Adrenal gland (tissue), 12 donors: ENCODE data around the gene LZTS2. TPM values are rescaled to one million over a fixed set of nuclear protein-coding genes. Genes with fewer than 3 reads are reported as not detected.

Experiments
- DNase-seq, 7 donors: peaks; one replicate each; pipeline ENCODE4 v3.0.0-alpha.2; 2019 to 2020
- H3K27ac ChIP-seq, 5 donors: fragments of 200-600 bp; sonication (generic) in 4 of 5; 1 replicate in 3 of 5; 2 replicates in 2 of 5; pipeline versions ENCODE4 v1.5.1 to v1.8.0; 2016 to 2020; ENCODE audit warnings: mild to moderate bottlenecking in 1 of 5
- H3K27me3 ChIP-seq: fragments of 200-600 bp; 2 replicates; pipeline ENCODE4 v1.8.0; 2021
- H3K36me3 ChIP-seq, 2 donors: fragments of 200-600 bp; replicated peaks in 1 of 2; 1 replicate in 1 of 2; 2 replicates in 1 of 2; pipeline versions ENCODE4 v1.5.1 to v1.8.0; 2018 to 2022
- H3K4me1 ChIP-seq, 2 donors: fragments of 200-600 bp; replicated peaks in 1 of 2; 1 replicate in 1 of 2; 2 replicates in 1 of 2; pipeline versions ENCODE4 v1.5.1 to v1.8.0; 2018 to 2021
- H3K4me3 ChIP-seq, 4 donors: fragments of 200-600 bp; sonication (generic) in 3 of 4; one replicate each; pipeline ENCODE4 v1.5.1; 2016 to 2018
- H3K9me3 ChIP-seq, 3 donors: fragments of 200-600 bp; sonication (generic) in 1 of 3; replicated peaks in 1 of 3; 1 replicate in 2 of 3; 2 replicates in 1 of 3; pipeline versions ENCODE4 v1.5.1 to v1.8.0; 2016 to 2021
- CTCF ChIP-seq, 6 experiments: fragments of 450-650 bp in 4 of 6; fragments of 200-600 bp in 2 of 6; sonication (generic) in 1 of 6; IDR thresholded peaks; 1 replicate in 5 of 6; 2 replicates in 1 of 6; pipeline versions ENCODE4 v1.5.1 to v1.8.0; 2016 to 2021; ENCODE audit warnings: antibody characterized with exemption in 6 of 6, mild to moderate bottlenecking in 2 of 6, moderate library complexity in 1 of 6
- POLR2A ChIP-seq, 2 donors: fragments of 450-650 bp; IDR thresholded peaks; one replicate each; pipeline ENCODE4 v1.6.1; 2017; ENCODE audit warnings: antibody characterized with exemption in 2 of 2, mild to moderate bottlenecking in 2 of 2, moderate library complexity in 1 of 2
- WGBS, 4 donors: extraction: QIAGEN DNeasy Blood & Tissue Kit in 2 of 4; methylation state at CpG; one replicate each; pipeline versions ENCODE4 v1.1.5 to v1.1.7; 2013 to 2017; 5-methylcytosine and 5-hydroxymethylcytosine counted together
- intact Hi-C, 2 donors: fragments of 100-400 bp; cut with DNase I; formaldehyde crosslinking; loops; one replicate each; pipeline versions ENCODE4 v1.14.1 to v1.15.0; 2022 to 2023
- polyA plus RNA-seq, 3 donors: library from polyadenylated mRNA; stranded (reverse); fragments of 200-250 nt in 2 of 3; fragments of 350-450 nt in 1 of 3; fragmentation: Illumina TruSeq in 1 of 3; extraction: RNeasy Lipid Tissue Mini Kit (QIAGEN cat#74804) in 1 of 3; gene quantifications; one replicate each; pipeline ENCODE4 v1.2.3, GENCODE V29; 2013 to 2014
- total RNA-seq, 9 donors: library from RNA; depleted of rRNA in 4 of 9; stranded (reverse); fragments of >200 nt in 4 of 9; fragments of 120-200 nt in 1 of 9; fragmentation: NEBNext Ultra II Directional in 1 of 9; extraction: Animal tissue kit (Norgen Biotek cat#: 25700) in 1 of 9; gene quantifications; one replicate each; pipeline versions ENCODE4 v1.1.0 to v1.2.4, GENCODE V29; 2013 to 2023
- donor health status: healthy with polysubstance abuse.
- donor health status: Bipolar disorder and iron deficiency.
- donor health status: DM: yes; HTN: yes; CAD: no.
- donor health status: DM: no; HTN: no; CAD: no.
- donor health status: DM: no; HTN: no; CAD: no.
- donor health status: DM: yes; HTN: yes; CAD: no.

Gene LZTS2
- total and polyA plus RNA-seq, 12 donors, result 12.2 to 232 (median 101) TPM

- 2 to 3% (median 2%) methylated on average over 15 of the region's 15 CpGs for WGBS, 4 donors
- TF ChIP-seq POLR2A (IDR thresholded peaks at IDR 0.05) (no peak), CTCF (IDR thresholded peaks at IDR 0.05) (no peak)
- Histone ChIP-seq H3K9me3 (no peaks in the 10 kb centered on the region), H3K4me1 (peaks cover 16 to 30% of the 10 kb centered on the region in 2 donors), H3K27me3 (no peaks in the 10 kb centered on the region), H3K36me3 (peaks cover 0 to 33% of the 10 kb centered on the region in 2 donors), H3K4me3 (peak overlapping the region; percentile 10 to 75 (median 61)), H3K27ac (peak overlapping the region in 2 of 5 donors; percentile 77 to 83)
- DNase-seq, result no peak
- intact Hi-C loops, result no loop called here
Observed at GRCh38 chr10:100987685-100988049, 11.9 kb upstream of the LZTS2 start.

GRCh38 chr10:100988166-100988565, 11.4 kb upstream of the LZTS2 start:
- peak overlapping the region in 2 of 4 donors; percentile 74 to 75 for H3K4me3 ChIP-seq
- no peaks in the 10 kb centered on the region for H3K9me3 ChIP-seq
- H3K4me1 ChIP-seq, result peaks cover 16 to 30% of the 10 kb centered on the region in 2 donors
- H3K27me3 ChIP-seq, result no peaks in the 10 kb centered on the region
- intact Hi-C loops, result no loop called here
- WGBS, 4 donors, result 65 to 95% (median 70%) methylated on average over 3 to 10 of the region's 10 CpGs
- no peak overlapping the region for H3K27ac ChIP-seq
- peaks cover 0 to 31% of the 10 kb centered on the region in 2 donors for H3K36me3 ChIP-seq
- TF ChIP-seq POLR2A (IDR thresholded peaks at IDR 0.05) (no peak), CTCF (IDR thresholded peaks at IDR 0.05) (no peak)
- no peak for DNase-seq

- WGBS, 4 donors, result 73 to 79% (median 76%) methylated on average over 17 to 21 of the region's 21 CpGs
- H3K36me3 ChIP-seq, result peaks cover 0 to 30% of the 10 kb centered on the region in 2 donors
Observed at GRCh38 chr10:100989088-100989487, 10.5 kb upstream of the LZTS2 start.

GRCh38 chr10:100993986-100994708, 5.5 kb upstream of the LZTS2 start:
- peaks cover 8 to 17% of the 10 kb centered on the region in 2 donors for H3K4me1 ChIP-seq
- peak overlapping the region in 2 of 5 donors; percentile 5 to 20 for H3K27ac ChIP-seq
- intact Hi-C loops, result loop anchor here in 1 of 2 donors (2.0 kb wide), 1 partner anchor 21 kb away; no protein-coding TSS in a partner anchor
- WGBS, 4 donors, result 47 to 59% (median 51%) methylated on average over 10 of the region's 10 CpGs
- peak; percentile 57 to 84 (median 77) for TF ChIP-seq CTCF (IDR thresholded peaks at IDR 0.05)
- no peak for TF ChIP-seq POLR2A (IDR thresholded peaks at IDR 0.05)
- no peak overlapping the region for H3K4me3 ChIP-seq
- no peaks in the 10 kb centered on the region for H3K27me3 ChIP-seq
- DNase-seq, result peak in 1 of 7 donors; percentile 57
- no peaks in the 10 kb centered on the region for H3K9me3 ChIP-seq
- H3K36me3 ChIP-seq, result peaks cover 0 to 30% of the 10 kb centered on the region in 2 donors

More at GRCh38 chr10:100989088-100989487, 10.5 kb upstream of the LZTS2 start:
- Histone ChIP-seq H3K27me3 (no peaks in the 10 kb centered on the region), H3K27ac (no peak overlapping the region), H3K9me3 (no peaks in the 10 kb centered on the region), H3K4me3 (no peak overlapping the region), H3K4me1 (peaks cover 16 to 30% of the 10 kb centered on the region in 2 donors)
- no peak for TF ChIP-seq CTCF (IDR thresholded peaks at IDR 0.05)
- TF ChIP-seq POLR2A (IDR thresholded peaks at IDR 0.05), result no peak
- DNase-seq, result no peak
- intact Hi-C loops, result no loop called here
